Limb (tissue), 2 donors: Measurements from ENCODE around the gene TTF2.

Experiments used
- DNase-seq, 2 donors: peaks; one replicate each; pipeline ENCODE4 v3.0.0-alpha.2; 2016; ENCODE audit errors: extremely low spot score in 2 of 2

The TTF2 gene

GRCh38 chr1:117045644-117046043 is 14.5 kb upstream of the TTF2 start:
- peak in 1 of 2 donors; percentile 30 for DNase-seq

GRCh38 chr1:117046781-117047180 is 13.3 kb upstream of the TTF2 start:
- no peak for DNase-seq

- DNase-seq: no peak
These were observed 12.9 kb upstream of the TTF2 start for GRCh38 chr1:117047271-117047670.

GRCh38 chr1:117049857-117050256 is 10.3 kb upstream of the TTF2 start:
- no peak for DNase-seq

- DNase-seq: no peak
These were observed 8.7 kb upstream of the TTF2 start for GRCh38 chr1:117051224-117052064.

- no peak for DNase-seq
These were observed 6.1 kb upstream of the TTF2 start for GRCh38 chr1:117054068-117054467.

- no peak for DNase-seq
These were observed 1.3 kb upstream of the TTF2 start for GRCh38 chr1:117058810-117059209.

GRCh38 chr1:117059334-117059677 is 820 bp upstream of the TTF2 start:
- no peak for DNase-seq

- DNase-seq: no peak
These were observed 553 bp downstream of the TTF2 start for GRCh38 chr1:117060441-117061317.

GRCh38 chr1:117061986-117062415 is 1.9 kb downstream of the TTF2 start:
- no peak for DNase-seq

- no peak for DNase-seq
These were observed 6.2 kb downstream of the TTF2 start for GRCh38 chr1:117066367-117066766.

GRCh38 chr1:117067533-117068370 is 7.6 kb downstream of the TTF2 start:
- DNase-seq: peak; percentile 58 to 74

GRCh38 chr1:117068580-117068979 is 8.5 kb downstream of the TTF2 start:
- no peak for DNase-seq

GRCh38 chr1:117069220-117069844 is 9.2 kb downstream of the TTF2 start:
- no peak for DNase-seq

GRCh38 chr1:117070124-117070523 is 10.0 kb downstream of the TTF2 start:
- no peak for DNase-seq

- no peak for DNase-seq
These were observed 16.5 kb downstream of the TTF2 start for GRCh38 chr1:117076648-117077047.

- no peak for DNase-seq
These were observed 17.1 kb downstream of the TTF2 start for GRCh38 chr1:117077267-117077666.

GRCh38 chr1:117079737-117080136 is 19.6 kb downstream of the TTF2 start:
- DNase-seq: no peak

- DNase-seq: no peak
These were observed 24.1 kb downstream of the TTF2 start for GRCh38 chr1:117084231-117084630.

- DNase-seq: no peak
These were observed 27.6 kb downstream of the TTF2 start for GRCh38 chr1:117087686-117088085.

GRCh38 chr1:117089996-117090395 is 29.9 kb downstream of the TTF2 start:
- no peak for DNase-seq
